Fibroblast of villous mesenchyme (primary cell): ENCODE data around the gene NMRAL1. TPM values are rescaled to one million over a fixed set of nuclear protein-coding genes. Genes with fewer than 3 reads are reported as not detected.

Experiments used
- DNase-seq: peaks from one replicate; pipeline ENCODE4 v3.0.0-alpha.2; 2010; ENCODE audit warnings: low read depth
- H3K4me3 ChIP-seq: 2 replicates; pipeline ENCODE4 v1.5.1; 2011; ENCODE audit warnings: low read depth, mild to moderate bottlenecking, low read length
- CTCF ChIP-seq: IDR thresholded peaks from 2 replicates; pipeline ENCODE4 v1.5.1; 2012; ENCODE audit warnings: low read depth, mild to moderate bottlenecking, low read length; ENCODE audit not compliant: insufficient read depth
- total RNA-seq: library from RNA; depleted of rRNA; stranded (reverse); fragments of >200 nt; gene quantifications from 2 replicates; pipeline ENCODE4 v1.2.3, GENCODE V29; 2012

NMRAL1 gene
- total RNA-seq, 1 donor: 54.4 TPM

DNA sequence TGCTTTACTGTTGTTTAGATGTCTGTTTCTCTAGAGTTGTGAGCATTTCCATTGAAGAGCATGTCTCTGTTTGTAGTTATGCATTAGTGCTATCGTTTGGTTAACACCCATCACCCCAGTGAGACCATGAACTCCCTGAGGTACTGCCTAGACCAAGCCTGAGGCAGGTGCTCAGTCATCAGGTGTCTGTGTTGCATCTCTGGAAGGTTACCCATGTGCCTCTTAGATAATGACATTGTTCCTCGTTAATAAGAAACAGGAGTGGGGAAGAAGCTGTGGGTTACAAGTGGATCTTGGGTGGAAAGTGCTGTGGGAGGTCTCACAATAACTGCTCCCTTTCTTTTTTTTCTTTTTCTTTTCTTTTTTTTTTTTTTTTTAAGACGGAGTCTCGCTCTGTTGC is 30.4 kb downstream of the NMRAL1 start:
- no peak for DNase-seq
- no peak overlapping the region for H3K4me3 ChIP-seq
- no peak for TF ChIP-seq CTCF

GRCh38 chr16:4443271-4443670 is 31.2 kb downstream of the NMRAL1 start:
- TF ChIP-seq CTCF: no peak
- no peak for DNase-seq
- no peak overlapping the region for H3K4me3 ChIP-seq

- no peak for TF ChIP-seq CTCF
- no peak for DNase-seq
- H3K4me3 ChIP-seq: no peak overlapping the region
Measured at GRCh38 chr16:4442371-4442770, 32.1 kb downstream of the NMRAL1 start.

- no peak overlapping the region for H3K4me3 ChIP-seq
- no peak for TF ChIP-seq CTCF
- no peak for DNase-seq
Measured at GRCh38 chr16:4437366-4437765, 37.1 kb downstream of the NMRAL1 start.

GRCh38 chr16:4435337-4436067 is 38.9 kb downstream of the NMRAL1 start:
- no peak for TF ChIP-seq CTCF
- peak; percentile 53 for DNase-seq
- no peak overlapping the region for H3K4me3 ChIP-seq

- DNase-seq: no peak
- no peak for TF ChIP-seq CTCF
- no peak overlapping the region for H3K4me3 ChIP-seq
Measured at GRCh38 chr16:4433914-4434787, 40.3 kb downstream of the NMRAL1 start.
